ENCODE data around the gene TOPAZ1.

Gene TOPAZ1

DNA sequence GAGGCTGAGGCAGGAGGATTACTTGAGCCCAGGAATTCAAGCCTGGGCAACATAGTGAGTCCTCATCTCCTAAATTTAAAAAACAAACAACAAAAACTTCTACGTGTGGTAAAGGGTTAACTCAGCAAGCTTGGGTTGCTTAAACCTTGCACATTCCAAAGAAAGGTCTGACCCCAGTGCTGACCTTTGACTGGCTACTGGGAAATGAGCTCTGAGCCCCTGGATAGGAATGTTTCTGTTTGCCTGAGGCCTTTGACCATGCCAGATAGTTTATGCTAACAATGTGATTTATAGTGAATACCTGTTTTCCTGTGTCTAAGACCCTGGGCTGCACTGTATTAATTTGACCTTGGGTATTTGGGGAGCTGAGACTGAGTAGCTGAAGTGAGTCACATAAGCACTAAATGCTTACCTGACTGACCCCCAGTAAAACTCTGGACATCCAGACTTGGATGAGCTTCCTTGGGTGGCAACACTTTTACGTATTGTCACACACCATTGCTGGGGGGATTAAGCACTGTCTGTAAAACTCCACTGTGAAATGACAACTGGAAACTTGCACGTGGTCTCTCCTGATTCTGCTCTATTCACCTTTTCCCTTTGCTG, 117.6 kb downstream of the TOPAZ1 start:
- DNase-seq (ENCODE audit: insufficient read length) (no peak), FAIRE-seq (no peak)

DNA sequence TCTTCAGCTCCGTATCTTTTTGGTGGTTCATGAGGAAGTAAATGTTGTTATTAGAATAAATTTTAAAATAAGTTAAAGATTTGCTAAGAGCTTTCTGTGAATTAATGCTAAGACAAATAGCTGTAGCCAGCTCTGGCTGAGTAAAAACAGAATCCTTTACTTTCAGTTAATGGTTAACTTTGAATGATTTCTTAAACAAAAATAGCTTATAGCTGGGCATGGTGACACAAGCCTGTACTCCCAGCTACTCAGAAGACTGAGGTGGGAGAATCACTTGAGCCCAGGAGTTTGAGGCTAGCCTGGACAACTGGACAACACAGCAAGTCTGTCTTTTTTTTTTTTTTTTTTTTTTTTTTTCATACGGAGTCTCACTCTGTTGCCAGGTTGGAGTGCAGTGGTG, 121.9 kb downstream of the TOPAZ1 start:
- no peak for DNase-seq (ENCODE audit: insufficient read length)

More for the DNA sequence above, 117.6 kb downstream of the TOPAZ1 start:
- TF ChIP-seq POLR2A (IDR thresholded peaks at IDR 0.05; ENCODE audit: low read depth, low read length) (no peak), POLR2AphosphoS5 (IDR thresholded peaks at IDR 0.05; ENCODE audit: low read depth, low read length) (no peak), TAF1 (IDR thresholded peaks at IDR 0.05; ENCODE audit: borderline replicate concordance, low read depth, low read length) (no peak)

DNA sequence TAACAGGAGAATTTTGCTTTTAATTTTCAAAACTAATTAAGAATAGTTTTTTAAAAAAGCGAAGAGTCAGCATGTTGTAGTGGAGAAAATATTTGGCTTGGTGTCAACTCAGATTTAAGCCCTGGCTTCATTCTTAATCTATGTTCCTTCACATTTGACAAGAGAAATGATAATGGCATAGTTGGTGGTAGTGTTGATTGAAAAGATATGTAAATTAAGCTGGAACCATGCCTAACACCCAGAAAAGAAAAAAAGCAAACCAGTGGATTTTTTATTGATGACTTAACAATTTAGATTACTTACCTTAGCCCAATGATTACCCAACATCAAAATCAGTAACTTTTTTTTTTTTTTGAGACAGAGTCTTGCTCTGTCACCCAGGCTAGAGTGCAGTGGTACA, 124.3 kb downstream of the TOPAZ1 start:
- no peak for TF ChIP-seq POLR2A (IDR thresholded peaks at IDR 0.05; ENCODE audit: low read depth, low read length)
- TF ChIP-seq TAF1 (IDR thresholded peaks at IDR 0.05; ENCODE audit: borderline replicate concordance, low read depth, low read length), result no peak
- TF ChIP-seq POLR2AphosphoS5 (IDR thresholded peaks at IDR 0.05; ENCODE audit: low read depth, low read length), result no peak
- DNase-seq (ENCODE audit: insufficient read length) (no peak), FAIRE-seq (no peak)

More for the DNA sequence above, 121.9 kb downstream of the TOPAZ1 start:
- TF ChIP-seq TAF1 (IDR thresholded peaks at IDR 0.05; ENCODE audit: borderline replicate concordance, low read depth, low read length) (no peak), POLR2AphosphoS5 (IDR thresholded peaks at IDR 0.05; ENCODE audit: low read depth, low read length) (no peak), POLR2A (IDR thresholded peaks at IDR 0.05; ENCODE audit: low read depth, low read length) (no peak)
- no peak for FAIRE-seq

DNA sequence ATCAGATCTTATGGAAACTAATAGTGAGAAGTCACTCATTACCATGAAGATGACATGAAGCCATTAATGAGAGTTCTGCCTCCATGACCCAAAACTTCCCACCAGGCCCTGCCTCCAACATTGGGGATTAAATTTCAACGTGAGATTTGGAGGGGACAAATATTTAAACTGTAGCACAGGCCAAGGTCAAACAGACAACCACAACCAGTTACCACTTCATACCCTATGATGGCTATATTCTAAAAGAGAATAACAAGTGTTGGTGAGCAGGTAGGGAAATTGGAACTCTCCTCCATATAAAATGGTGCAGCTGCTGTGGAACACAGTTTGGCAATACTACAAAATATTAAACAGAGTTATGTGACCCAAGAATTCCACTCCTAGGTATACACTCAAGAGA, 133.8 kb downstream of the TOPAZ1 start:
- TF ChIP-seq POLR2AphosphoS5 (IDR thresholded peaks at IDR 0.05; ENCODE audit: low read depth, low read length) (no peak), TAF1 (IDR thresholded peaks at IDR 0.05; ENCODE audit: borderline replicate concordance, low read depth, low read length) (no peak), POLR2A (IDR thresholded peaks at IDR 0.05; ENCODE audit: low read depth, low read length) (no peak)
- FAIRE-seq, result no peak
- no peak for DNase-seq (ENCODE audit: insufficient read length)
